VCaP (cell line): Measurements from ENCODE around the gene RBFOX1.

Source experiments
- H3K27ac ChIP-seq: fragments of 450-650 bp; 2 replicates; pipeline ENCODE4 v1.5.1; 2017
- TF ChIP-seq, protein P1 (sequence below): fragments of 450-650 bp; conservative IDR thresholded peaks from 2 replicates; pipeline ENCODE4 v1.5.1; 2017; ENCODE audit warnings: mild to moderate bottlenecking, moderate library complexity

The RBFOX1 gene

DNA sequence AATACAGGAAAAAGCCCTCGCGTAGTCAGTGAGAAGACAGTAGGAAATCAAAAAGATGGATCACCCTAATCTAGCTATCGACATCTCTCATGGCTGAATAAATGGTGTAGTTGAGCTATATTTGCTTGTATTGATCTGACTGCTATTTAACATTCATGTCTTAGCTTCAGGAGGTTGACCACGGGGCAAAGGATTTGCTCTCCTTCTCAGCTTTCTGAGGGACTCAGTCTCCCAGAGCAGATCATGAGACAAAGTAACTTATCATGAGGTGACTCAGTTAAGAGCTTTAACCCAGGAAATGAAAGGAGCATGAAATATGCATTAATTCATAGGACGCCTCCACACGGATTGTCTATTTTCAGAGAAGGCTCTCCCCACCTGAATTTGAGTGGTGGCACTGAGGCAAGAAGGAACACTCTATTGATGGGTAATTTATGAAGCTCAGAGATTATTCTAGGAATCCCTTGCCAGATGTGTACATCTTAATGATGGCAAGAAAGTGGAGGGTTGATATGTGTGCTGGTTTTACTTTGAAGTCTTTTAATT, 608 bp downstream of the RBFOX1 start:
- H3K27ac ChIP-seq = no peak overlapping the region
- TF ChIP-seq, protein P1, sequence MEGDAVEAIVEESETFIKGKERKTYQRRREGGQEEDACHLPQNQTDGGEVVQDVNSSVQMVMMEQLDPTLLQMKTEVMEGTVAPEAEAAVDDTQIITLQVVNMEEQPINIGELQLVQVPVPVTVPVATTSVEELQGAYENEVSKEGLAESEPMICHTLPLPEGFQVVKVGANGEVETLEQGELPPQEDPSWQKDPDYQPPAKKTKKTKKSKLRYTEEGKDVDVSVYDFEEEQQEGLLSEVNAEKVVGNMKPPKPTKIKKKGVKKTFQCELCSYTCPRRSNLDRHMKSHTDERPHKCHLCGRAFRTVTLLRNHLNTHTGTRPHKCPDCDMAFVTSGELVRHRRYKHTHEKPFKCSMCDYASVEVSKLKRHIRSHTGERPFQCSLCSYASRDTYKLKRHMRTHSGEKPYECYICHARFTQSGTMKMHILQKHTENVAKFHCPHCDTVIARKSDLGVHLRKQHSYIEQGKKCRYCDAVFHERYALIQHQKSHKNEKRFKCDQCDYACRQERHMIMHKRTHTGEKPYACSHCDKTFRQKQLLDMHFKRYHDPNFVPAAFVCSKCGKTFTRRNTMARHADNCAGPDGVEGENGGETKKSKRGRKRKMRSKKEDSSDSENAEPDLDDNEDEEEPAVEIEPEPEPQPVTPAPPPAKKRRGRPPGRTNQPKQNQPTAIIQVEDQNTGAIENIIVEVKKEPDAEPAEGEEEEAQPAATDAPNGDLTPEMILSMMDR = no peak

DNA sequence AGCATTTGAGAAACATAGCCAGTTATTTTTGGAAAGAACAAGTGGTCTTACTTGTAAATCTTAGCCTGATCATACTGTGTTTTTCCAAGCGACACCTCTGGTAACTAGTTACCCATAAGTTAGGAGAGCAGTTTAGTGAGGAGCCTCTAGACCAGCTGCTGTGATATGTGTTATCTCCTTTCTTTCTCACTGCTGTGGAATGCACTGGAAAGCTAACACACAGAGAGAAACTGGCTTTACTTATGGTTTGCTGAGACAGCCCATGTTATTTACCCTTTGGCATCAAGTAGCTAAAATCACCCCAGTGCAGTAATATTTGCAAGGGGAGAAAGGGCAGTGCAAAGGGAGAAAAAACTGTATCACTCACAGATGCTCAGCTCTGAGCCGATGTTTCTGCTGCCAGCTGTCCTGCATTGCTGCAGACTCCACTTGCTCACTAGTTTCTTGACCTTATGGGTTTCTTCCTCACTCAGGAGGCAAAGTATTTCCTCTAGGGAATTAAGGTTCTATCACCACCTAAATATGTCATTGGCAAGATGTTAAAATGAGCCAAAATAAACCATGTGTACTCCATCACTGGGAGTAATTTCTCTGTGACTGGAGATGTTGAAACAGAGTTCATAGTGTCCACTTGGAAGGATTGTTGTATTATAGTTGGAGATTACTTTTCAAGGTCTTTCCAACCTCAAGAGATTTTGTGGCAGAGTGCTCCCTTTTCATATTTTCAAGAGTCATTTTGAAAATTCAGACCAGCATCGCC, 2.3 kb downstream of the RBFOX1 start:
- TF ChIP-seq, protein P1 = no peak

DNA sequence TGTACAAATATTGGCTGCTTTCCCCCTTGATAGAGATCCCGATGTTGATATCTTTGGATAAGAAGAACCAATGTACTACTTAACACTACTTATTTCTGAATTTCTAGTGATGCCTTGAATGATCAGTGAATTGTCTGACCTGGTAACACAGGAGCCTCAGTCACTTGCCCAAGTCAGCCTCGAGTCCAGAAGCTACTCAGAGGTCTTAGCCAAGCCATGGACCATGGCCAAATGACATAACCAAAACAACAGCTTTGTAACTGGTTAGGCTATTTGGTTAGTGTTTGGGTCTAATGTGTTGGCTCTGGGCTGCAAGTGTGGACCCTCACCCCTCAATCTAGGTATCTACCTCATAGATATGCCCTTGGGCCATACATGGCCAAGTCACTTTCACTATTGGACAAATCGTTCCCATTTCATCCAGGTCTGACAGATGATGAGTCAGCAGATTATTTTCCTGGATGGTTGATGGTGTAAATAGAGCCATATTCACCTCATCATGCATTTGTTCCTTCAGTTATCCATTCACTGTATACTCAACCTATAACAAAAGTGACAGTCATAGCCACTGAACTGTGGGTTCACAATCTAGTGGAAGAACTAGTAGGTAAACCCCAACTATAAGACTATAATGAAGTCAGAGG, 3.5 kb downstream of the RBFOX1 start:
- TF ChIP-seq, protein P1 = no peak
- no peak overlapping the region for H3K27ac ChIP-seq

More for the DNA sequence above, 2.3 kb downstream of the RBFOX1 start:
- no peak overlapping the region for H3K27ac ChIP-seq

DNA sequence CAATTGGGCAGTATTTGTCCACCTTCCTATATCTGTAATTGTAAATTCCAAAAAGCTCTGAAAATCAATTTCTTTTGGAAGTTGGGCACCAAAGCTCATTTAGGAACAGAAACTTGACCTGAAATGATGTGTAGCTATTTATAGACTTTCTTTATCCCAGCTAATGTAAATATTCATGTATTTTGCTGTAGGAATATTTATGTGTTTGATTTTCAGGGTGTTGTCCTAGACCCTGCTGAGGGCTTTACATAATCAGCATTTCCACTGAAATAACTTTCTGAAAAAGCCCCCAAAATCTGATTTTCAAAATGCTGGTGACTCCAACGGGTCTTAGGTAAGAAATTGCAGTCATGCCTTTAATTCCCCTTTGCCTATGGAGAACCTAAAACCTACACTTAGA, 4.1 kb downstream of the RBFOX1 start:
- no peak overlapping the region for H3K27ac ChIP-seq
- TF ChIP-seq, protein P1 = no peak

DNA sequence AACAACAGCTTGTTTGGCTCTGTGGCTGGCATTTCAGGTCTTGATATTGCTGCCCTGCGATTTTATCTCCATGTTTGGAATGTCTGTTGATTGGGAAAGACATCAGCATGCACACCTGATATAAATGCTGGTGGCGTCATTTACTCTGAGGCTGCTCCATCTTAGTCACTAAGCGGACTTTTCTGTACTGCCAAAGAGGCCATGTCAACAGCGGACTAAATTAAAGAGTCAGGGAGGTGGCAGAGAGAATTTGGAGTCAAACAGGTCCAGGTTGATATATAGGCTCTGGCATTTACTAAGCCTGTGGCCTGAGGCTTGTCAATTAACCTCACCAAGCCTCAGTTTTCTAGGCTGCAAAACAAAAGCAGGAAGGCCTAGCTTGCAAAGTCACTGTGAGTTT, 6.2 kb downstream of the RBFOX1 start:
- TF ChIP-seq, protein P1 = no peak
- no peak overlapping the region for H3K27ac ChIP-seq

DNA sequence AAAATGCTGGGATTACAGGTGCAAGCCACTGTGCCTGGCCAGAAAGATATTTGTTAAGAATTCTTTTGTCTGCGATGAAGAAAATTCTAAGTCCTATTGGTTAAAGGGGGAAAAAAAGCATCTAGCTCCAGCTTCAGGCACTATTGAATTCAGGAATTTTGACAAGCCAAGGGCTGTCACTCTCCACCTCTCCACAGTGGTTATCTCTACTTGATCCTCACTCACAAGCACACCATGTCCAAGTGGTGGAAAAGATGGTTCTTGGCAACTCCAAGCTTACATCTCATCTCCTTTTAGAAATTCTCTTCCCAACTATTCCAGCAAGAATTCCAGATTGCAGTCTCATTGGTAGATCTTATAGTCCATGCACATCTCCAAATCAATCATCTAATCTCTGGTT, 7.1 kb downstream of the RBFOX1 start:
- H3K27ac ChIP-seq = no peak overlapping the region
- TF ChIP-seq, protein P1 = no peak

DNA sequence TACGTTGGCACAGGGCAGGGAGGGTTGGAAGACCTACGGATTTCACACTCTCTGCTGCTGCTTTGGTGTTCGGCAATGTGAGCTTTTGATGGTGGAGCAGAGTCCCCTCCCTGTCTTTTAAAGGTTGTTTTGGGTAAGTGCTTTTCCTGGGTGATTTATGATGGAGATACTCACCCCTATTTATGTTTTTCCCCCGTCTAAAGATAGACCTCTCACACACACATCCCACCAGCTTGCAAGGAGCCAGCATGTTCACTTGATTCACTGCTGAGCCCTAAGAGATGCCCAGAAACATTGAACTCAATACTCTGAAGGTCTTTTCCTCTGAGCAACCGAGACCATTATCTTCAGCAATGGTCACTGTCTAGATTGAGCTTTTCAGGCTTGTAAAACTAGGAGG, 8.3 kb downstream of the RBFOX1 start:
- no peak overlapping the region for H3K27ac ChIP-seq
- TF ChIP-seq, protein P1 = no peak
